Measurements from ENCODE around the gene TTC23L. TPM values are rescaled to one million over a fixed set of nuclear protein-coding genes. Genes with fewer than 3 reads are reported as not detected.

The TTC23L gene
- total and polyA plus RNA-seq, 2 donors from 2014 or later: 0.39 to 1.7 TPM

- H3K4me1 ChIP-seq (ENCODE audit: control insufficient read depth in 2 of 3, insufficient read depth in 2 of 3, low read depth in 1 of 3, low read length in 3 of 3): no peaks in the 10 kb centered on the region
- H3K9me3 ChIP-seq (ENCODE audit: control insufficient read depth in 2 of 3, insufficient read depth in 1 of 3, low read length in 3 of 3): no peaks in the 10 kb centered on the region
- H3K36me3 ChIP-seq (ENCODE audit: control insufficient read depth in 2 of 3, insufficient read depth in 3 of 3, low read length in 3 of 3): no peaks in the 10 kb centered on the region
- FAIRE-seq: no peak
- no peak overlapping the region for H3K4me3 ChIP-seq (ENCODE audit: low read length in 3 of 3)
- H3K27ac ChIP-seq (ENCODE audit: low read depth in 2 of 2, low read length in 2 of 2): no peak overlapping the region
- no peak overlapping the region for H3K9ac ChIP-seq (ENCODE audit: low read length in 3 of 3)
- TF ChIP-seq, protein P1, sequence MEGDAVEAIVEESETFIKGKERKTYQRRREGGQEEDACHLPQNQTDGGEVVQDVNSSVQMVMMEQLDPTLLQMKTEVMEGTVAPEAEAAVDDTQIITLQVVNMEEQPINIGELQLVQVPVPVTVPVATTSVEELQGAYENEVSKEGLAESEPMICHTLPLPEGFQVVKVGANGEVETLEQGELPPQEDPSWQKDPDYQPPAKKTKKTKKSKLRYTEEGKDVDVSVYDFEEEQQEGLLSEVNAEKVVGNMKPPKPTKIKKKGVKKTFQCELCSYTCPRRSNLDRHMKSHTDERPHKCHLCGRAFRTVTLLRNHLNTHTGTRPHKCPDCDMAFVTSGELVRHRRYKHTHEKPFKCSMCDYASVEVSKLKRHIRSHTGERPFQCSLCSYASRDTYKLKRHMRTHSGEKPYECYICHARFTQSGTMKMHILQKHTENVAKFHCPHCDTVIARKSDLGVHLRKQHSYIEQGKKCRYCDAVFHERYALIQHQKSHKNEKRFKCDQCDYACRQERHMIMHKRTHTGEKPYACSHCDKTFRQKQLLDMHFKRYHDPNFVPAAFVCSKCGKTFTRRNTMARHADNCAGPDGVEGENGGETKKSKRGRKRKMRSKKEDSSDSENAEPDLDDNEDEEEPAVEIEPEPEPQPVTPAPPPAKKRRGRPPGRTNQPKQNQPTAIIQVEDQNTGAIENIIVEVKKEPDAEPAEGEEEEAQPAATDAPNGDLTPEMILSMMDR (IDR thresholded peaks at IDR 0.05; ENCODE audit: borderline replicate concordance, extremely low read depth, insufficient read depth): no peak
- DNase-seq: no peak
- no peaks in the 10 kb centered on the region for H3K27me3 ChIP-seq (ENCODE audit: control insufficient read depth, insufficient read depth, low read length)
- intact Hi-C loops (cut with DNase I): no loop called here
Observed at GRCh38 chr5:34892414-34892813, 53.5 kb downstream of the TTC23L start.

- TF ChIP-seq, protein P1 (IDR thresholded peaks at IDR 0.05; ENCODE audit: borderline replicate concordance, extremely low read depth, insufficient read depth): no peak
- no peaks in the 10 kb centered on the region for H3K27me3 ChIP-seq (ENCODE audit: control insufficient read depth, insufficient read depth, low read length)
- DNase-seq (no peak), FAIRE-seq (no peak)
- intact Hi-C loops (cut with DNase I): loop anchor here (5.0 kb wide), 1 partner anchor 372 kb away; no protein-coding TSS in a partner anchor
- no peaks in the 10 kb centered on the region for H3K9me3 ChIP-seq (ENCODE audit: control insufficient read depth in 2 of 3, insufficient read depth in 1 of 3, low read length in 3 of 3)
- H3K27ac ChIP-seq (ENCODE audit: low read depth in 2 of 2, low read length in 2 of 2): no peak overlapping the region
- no peak overlapping the region for H3K9ac ChIP-seq (ENCODE audit: low read length in 3 of 3)
- no peak overlapping the region for H3K4me3 ChIP-seq (ENCODE audit: low read length in 3 of 3)
- H3K36me3 ChIP-seq (ENCODE audit: control insufficient read depth in 2 of 3, insufficient read depth in 3 of 3, low read length in 3 of 3): no peaks in the 10 kb centered on the region
- no peaks in the 10 kb centered on the region for H3K4me1 ChIP-seq (ENCODE audit: control insufficient read depth in 2 of 3, insufficient read depth in 2 of 3, low read depth in 1 of 3, low read length in 3 of 3)
Observed at GRCh38 chr5:34894716-34895115, 55.8 kb downstream of the TTC23L start.

DNA sequence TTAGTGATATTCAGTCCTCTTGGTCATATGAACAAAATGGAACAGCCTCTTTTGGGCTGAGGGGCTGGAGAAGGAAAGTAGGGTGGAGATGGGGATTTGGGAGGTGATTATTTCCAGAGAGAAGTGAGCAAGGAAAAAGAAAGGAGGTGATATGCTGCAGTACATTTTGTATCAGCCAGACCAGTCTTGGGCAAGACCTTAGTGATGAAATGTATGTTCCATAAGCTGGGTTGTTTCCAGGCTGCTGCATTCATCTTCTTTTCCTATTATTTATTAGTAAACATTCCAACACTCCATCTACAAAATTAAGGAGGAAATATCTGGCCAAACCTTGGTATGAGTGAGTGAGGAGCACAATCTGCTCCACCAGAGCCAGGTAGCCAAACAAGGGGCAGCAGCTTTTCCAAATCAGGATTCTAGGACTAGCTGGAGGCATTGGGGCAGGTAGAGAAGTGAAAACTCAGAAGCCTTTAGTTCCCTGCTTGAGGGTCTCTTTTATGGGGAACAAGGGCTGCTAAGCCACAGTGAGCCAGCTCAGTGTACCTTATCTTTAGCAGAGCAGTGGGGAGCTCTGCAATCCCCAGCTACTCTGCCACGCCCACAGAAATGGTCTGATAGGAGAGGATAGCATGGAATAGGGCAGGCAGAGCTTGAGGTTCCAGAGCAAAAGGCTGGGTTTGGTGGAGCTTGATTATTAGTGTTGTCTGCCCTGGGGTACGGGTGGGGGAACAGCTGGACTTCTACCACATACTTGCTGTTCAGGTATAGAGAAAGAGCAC lies 56.9 kb downstream of the TTC23L start:
- Histone ChIP-seq H3K27ac (ENCODE audit: low read depth in 2 of 2, low read length in 2 of 2) (no peak overlapping the region), H3K4me3 (ENCODE audit: low read length in 3 of 3) (no peak overlapping the region), H3K36me3 (ENCODE audit: control insufficient read depth in 2 of 3, insufficient read depth in 3 of 3, low read length in 3 of 3) (no peaks in the 10 kb centered on the region), H3K4me1 (ENCODE audit: control insufficient read depth in 2 of 3, insufficient read depth in 2 of 3, low read depth in 1 of 3, low read length in 3 of 3) (no peaks in the 10 kb centered on the region), H3K27me3 (ENCODE audit: control insufficient read depth, insufficient read depth, low read length) (no peaks in the 10 kb centered on the region), H3K9me3 (ENCODE audit: control insufficient read depth in 2 of 3, insufficient read depth in 1 of 3, low read length in 3 of 3) (no peaks in the 10 kb centered on the region), H3K9ac (ENCODE audit: low read length in 3 of 3) (no peak overlapping the region)
- TF ChIP-seq, protein P1 (IDR thresholded peaks at IDR 0.05; ENCODE audit: borderline replicate concordance, extremely low read depth, insufficient read depth): no peak
- intact Hi-C loops (cut with DNase I): loop anchor here (5.0 kb wide), 1 partner anchor 374 kb away; no protein-coding TSS in a partner anchor
- DNase-seq (no peak), FAIRE-seq (no peak)

Data from kidney (tissue), 14 donors.